GM12878 (cell line): ENCODE results near the gene FAM120B. TPM values are rescaled to one million over a fixed set of nuclear protein-coding genes. Genes with fewer than 3 reads are reported as not detected.

ENCODE experiments used
- CBX5 ChIP-seq: sonication (generic); IDR thresholded peaks from 2 replicates; pipeline ENCODE4 v1.6.1; 2016; ENCODE audit warnings: low read depth, moderate library complexity, mild to moderate bottlenecking, inconsistent platforms
- EGR1 ChIP-seq, 2 experiments: IDR thresholded peaks; 1 replicate in 1 of 2; 2 replicates in 1 of 2; pipeline ENCODE4 v1.6.1; 2011 to 2012; ENCODE audit warnings: low read depth in 2 of 2, low read length in 2 of 2, borderline replicate concordance in 1 of 2, mild to moderate bottlenecking in 1 of 2, moderate library complexity in 1 of 2
- ESRRA ChIP-seq: IDR thresholded peaks from 2 replicates; pipeline ENCODE4 v1.6.1; 2012; ENCODE audit warnings: mild to moderate bottlenecking, low read length, improper control_type of control experiment
- ETV6 ChIP-seq, 2 experiments: fragments of 450-650 bp in 1 of 2; IDR thresholded peaks in 1 of 2; conservative IDR thresholded peaks in 1 of 2; 2 replicates each; pipeline ENCODE4 v1.6.1; 2014; ENCODE audit warnings: antibody characterized with exemption in 1 of 2, borderline replicate concordance in 1 of 2, low read depth in 1 of 2, mild to moderate bottlenecking in 1 of 2, moderate library complexity in 1 of 2
- FOS ChIP-seq: IDR thresholded peaks from 3 replicates; pipeline ENCODE4 v1.6.1; 2011; ENCODE audit warnings: borderline replicate concordance; ENCODE audit not compliant: insufficient read length; ENCODE audit errors: extremely low read depth
- FOXK2 ChIP-seq: fragments of 450-650 bp; IDR thresholded peaks from 2 replicates; pipeline ENCODE4 v1.6.1; 2017; ENCODE audit warnings: mild to moderate bottlenecking, moderate library complexity
- GATAD2B ChIP-seq: fragments of 450-650 bp; conservative IDR thresholded peaks from 2 replicates; pipeline ENCODE4 v1.6.1; 2017; ENCODE audit warnings: low read depth, mild to moderate bottlenecking, moderate library complexity
- KDM1A ChIP-seq: fragments of 200-600 bp; sonication (generic); IDR thresholded peaks from 2 replicates; pipeline ENCODE4 v1.6.1; 2016; ENCODE audit warnings: borderline replicate concordance
- LARP7 ChIP-seq: fragments of 450-650 bp; IDR thresholded peaks from 2 replicates; pipeline ENCODE4 v1.6.1; 2017; ENCODE audit warnings: mild to moderate bottlenecking
- MEF2B ChIP-seq: fragments of 450-650 bp; IDR thresholded peaks from 2 replicates; pipeline ENCODE4 v1.6.1; 2018; ENCODE audit warnings: mild to moderate bottlenecking, moderate library complexity; ENCODE audit not compliant: partially characterized antibody, poor library complexity, severe bottlenecking
- MTA2 ChIP-seq: fragments of 450-650 bp; IDR thresholded peaks from 2 replicates; pipeline ENCODE4 v1.6.1; 2016; ENCODE audit warnings: low read depth, mild to moderate bottlenecking, moderate library complexity
- MTA3 ChIP-seq: IDR thresholded peaks from 2 replicates; pipeline ENCODE4 v1.6.1; 2012; ENCODE audit warnings: low read length, inconsistent platforms, borderline replicate concordance
- PAX5 ChIP-seq: IDR thresholded peaks from 2 replicates; pipeline ENCODE4 v1.6.1; 2011; ENCODE audit warnings: low read depth, low read length, borderline replicate concordance
- PBX3 ChIP-seq: IDR thresholded peaks from 2 replicates; pipeline ENCODE4 v1.6.1; 2011; ENCODE audit warnings: mild to moderate bottlenecking, low read depth, low read length, moderate library complexity; ENCODE audit not compliant: insufficient replicate concordance
- POU2F2 ChIP-seq: IDR thresholded peaks from 3 replicates; pipeline ENCODE4 v1.6.1; 2011; ENCODE audit warnings: low read depth, mild to moderate bottlenecking, low read length, borderline replicate concordance
- RAD21 ChIP-seq: IDR thresholded peaks from 2 replicates; pipeline ENCODE4 v1.6.1; 2011; ENCODE audit warnings: mild to moderate bottlenecking, low read depth, low read length, moderate library complexity; ENCODE audit not compliant: insufficient read depth
- SUPT20H ChIP-seq: IDR thresholded peaks from 2 replicates; pipeline ENCODE4 v1.6.1; 2011; ENCODE audit warnings: low read depth, mild to moderate bottlenecking, low read length, moderate library complexity, borderline replicate concordance; ENCODE audit not compliant: control insufficient read depth
- TARDBP ChIP-seq: IDR thresholded peaks from 2 replicates; pipeline ENCODE4 v1.6.1; 2016; ENCODE audit warnings: borderline replicate concordance
- USF1 ChIP-seq: IDR thresholded peaks from 2 replicates; pipeline ENCODE4 v1.6.1; 2011; ENCODE audit warnings: borderline replicate concordance, low read depth, mild to moderate bottlenecking, moderate library complexity, mixed read lengths, low read length; ENCODE audit not compliant: insufficient read depth; ENCODE audit errors: extremely low read length
- ZBED1 ChIP-seq: IDR thresholded peaks from 2 replicates; pipeline ENCODE4 v1.6.1; 2016; ENCODE audit warnings: borderline replicate concordance
- polyA plus RNA-seq, 11 experiments: library from polyadenylated mRNA; depleted of rRNA in 4 of 11; unstranded in 6 of 11; stranded (reverse) in 5 of 11; fragments of >200 nt; fragmentation: Nextera tagmentation in 4 of 11; fragmentation: Illumina TruSeq in 1 of 11; extraction: Ambion mirVana in 4 of 11; extraction: Trizol in 1 of 11; gene quantifications; 1 replicate in 1 of 11; 2 replicates in 10 of 11; pipeline versions ENCODE4 v1.2.1 to v1.2.3, GENCODE V29; 2011 to 2016; ENCODE audit warnings: inconsistent platforms in 2 of 11, missing spikeins in 2 of 11, low read depth in 1 of 11
- total RNA-seq, 4 experiments: library from RNA; depleted of rRNA in 3 of 4; stranded (reverse); fragments of >200 nt in 3 of 4; fragmentation: Illumina TruSeq in 1 of 4; extraction: Trizol in 1 of 4; gene quantifications; 2 replicates each; pipeline versions ENCODE4 v1.2.1 to v1.2.3, GENCODE V29; 2013 to 2021

The FAM120B gene
- total and polyA plus RNA-seq, 10 of the 15 experiments (the other 5 are each of a cell fraction or from before 2014, with no cell fraction given), result 3.3 to 21.6 (median 15.3) TPM

- no peak for TF ChIP-seq PBX3
- TF ChIP-seq LARP7, result no peak; the same call in 1 of the 2 replicates
- TF ChIP-seq MTA3, result no peak
- TF ChIP-seq FOS, result no peak
- no peak for TF ChIP-seq ETV6 (conservative IDR thresholded peaks at IDR 0.05 in 1 of 2, IDR thresholded peaks at IDR 0.05 in 1 of 2; ENCODE audit: borderline replicate concordance in 1 of 2, low read depth in 1 of 2)
- TF ChIP-seq FOXK2, result no peak
- TF ChIP-seq MEF2B, result peak; percentile 26
- TF ChIP-seq ESRRA, result no peak
- no peak for TF ChIP-seq PAX5
- TF ChIP-seq GATAD2B, result no peak; the same call in 1 of the 2 replicates
- TF ChIP-seq MTA2, result no peak
- no peak for TF ChIP-seq USF1
- TF ChIP-seq EGR1 (IDR thresholded peaks at IDR 0.05; ENCODE audit: borderline replicate concordance in 1 of 2, low read depth in 2 of 2, low read length in 2 of 2), result 0 out of 3 replicates have a peak, but pooled peaks of 1 of the 2 experiments have one; percentile 9
- no peak for TF ChIP-seq KDM1A
- no peak for TF ChIP-seq SUPT20H
- TF ChIP-seq RAD21, result peak; percentile 26
- TF ChIP-seq ZBED1, result no peak
- TF ChIP-seq CBX5, result no peak
- TF ChIP-seq POU2F2, result peak; percentile 79; the same call in 2 of the 3 replicates
- TF ChIP-seq TARDBP, result no peak
These were observed 15.1 kb upstream of the FAM120B start (continued) for GRCh38 chr6:170291271-170292110.
